Ishikawa (cell line): ENCODE data around the gene BRCA1.

Experiments used
- CEBPB ChIP-seq: IDR thresholded peaks from 2 replicates; pipeline ENCODE4 v1.6.1; 2012
- CREB1 ChIP-seq: IDR thresholded peaks from 2 replicates; pipeline ENCODE4 v1.6.1; 2012; ENCODE audit warnings: low read depth
- EGR1 ChIP-seq: IDR thresholded peaks from 2 replicates; pipeline ENCODE4 v1.6.1; 2012
- EP300 ChIP-seq: IDR thresholded peaks from 2 replicates; pipeline ENCODE4 v1.6.1; 2012; ENCODE audit warnings: borderline replicate concordance
- FOXM1 ChIP-seq: IDR thresholded peaks from 2 replicates; pipeline ENCODE4 v1.6.1; 2012; ENCODE audit warnings: low read depth, borderline replicate concordance
- NFIC ChIP-seq: IDR thresholded peaks from 2 replicates; pipeline ENCODE4 v1.6.1; 2012
- RAD21 ChIP-seq: IDR thresholded peaks from 2 replicates; pipeline ENCODE4 v1.6.1; 2012; ENCODE audit warnings: low read depth
- TAF1 ChIP-seq: IDR thresholded peaks from 2 replicates; pipeline ENCODE4 v1.6.1; 2012; ENCODE audit warnings: low read depth, mild to moderate bottlenecking
- TCF12 ChIP-seq: IDR thresholded peaks from 2 replicates; pipeline ENCODE4 v1.6.1; 2012; ENCODE audit warnings: low read depth
- TEAD4 ChIP-seq: IDR thresholded peaks from 2 replicates; pipeline ENCODE4 v1.6.1; 2012
- YY1 ChIP-seq: IDR thresholded peaks from 2 replicates; pipeline ENCODE4 v1.6.1; 2012; ENCODE audit warnings: low read depth
- ZBTB7A ChIP-seq: IDR thresholded peaks from 2 replicates; pipeline ENCODE4 v1.6.1; 2012; ENCODE audit warnings: low read depth
- TF ChIP-seq, protein P1 (sequence below): IDR thresholded peaks from 2 replicates; pipeline ENCODE4 v1.6.1; 2012
- TF ChIP-seq, protein P2 (sequence below): IDR thresholded peaks from 2 replicates; pipeline ENCODE4 v1.6.1; 2012
- TF ChIP-seq, protein P3 (sequence below): IDR thresholded peaks from 2 replicates; pipeline ENCODE4 v1.6.1; 2012; ENCODE audit warnings: low read depth, mild to moderate bottlenecking

The BRCA1 gene

DNA sequence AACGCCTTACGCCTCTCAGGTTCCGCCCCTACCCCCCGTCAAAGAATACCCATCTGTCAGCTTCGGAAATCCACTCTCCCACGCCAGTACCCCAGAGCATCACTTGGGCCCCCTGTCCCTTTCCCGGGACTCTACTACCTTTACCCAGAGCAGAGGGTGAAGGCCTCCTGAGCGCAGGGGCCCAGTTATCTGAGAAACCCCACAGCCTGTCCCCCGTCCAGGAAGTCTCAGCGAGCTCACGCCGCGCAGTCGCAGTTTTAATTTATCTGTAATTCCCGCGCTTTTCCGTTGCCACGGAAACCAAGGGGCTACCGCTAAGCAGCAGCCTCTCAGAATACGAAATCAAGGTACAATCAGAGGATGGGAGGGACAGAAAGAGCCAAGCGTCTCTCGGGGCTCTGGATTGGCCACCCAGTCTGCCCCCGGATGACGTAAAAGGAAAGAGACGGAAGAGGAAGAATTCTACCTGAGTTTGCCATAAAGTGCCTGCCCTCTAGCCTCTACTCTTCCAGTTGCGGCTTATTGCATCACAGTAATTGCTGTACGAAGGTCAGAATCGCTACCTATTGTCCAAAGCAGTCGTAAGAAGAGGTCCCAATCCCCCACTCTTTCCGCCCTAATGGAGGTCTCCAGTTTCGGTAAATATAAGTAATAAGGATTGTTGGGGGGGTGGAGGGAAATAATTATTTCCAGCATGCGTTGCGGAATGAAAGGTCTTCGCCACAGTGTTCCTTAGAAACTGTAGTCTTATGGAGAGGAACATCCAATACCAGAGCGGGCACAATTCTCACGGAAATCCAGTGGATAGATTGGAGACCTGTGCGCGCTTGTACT, at the start of gene BRCA1:
Gene BRCA1, minus strand, starts transcription at position 232 of the 834 bp plus-strand sequence. CDS start 1,268 bp downstream, outside the sequence.
- peak; percentile 38; the same call in 1 of the 2 replicates for TF ChIP-seq FOXM1
- peak; percentile 1; the same call in 1 of the 2 replicates for TF ChIP-seq RAD21
- TF ChIP-seq, protein P1, sequence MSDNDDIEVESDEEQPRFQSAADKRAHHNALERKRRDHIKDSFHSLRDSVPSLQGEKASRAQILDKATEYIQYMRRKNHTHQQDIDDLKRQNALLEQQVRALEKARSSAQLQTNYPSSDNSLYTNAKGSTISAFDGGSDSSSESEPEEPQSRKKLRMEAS: peak; percentile 88
- TF ChIP-seq NFIC: 0 out of 2 replicates have a peak, but pooled peaks have one; percentile 18
- peak; percentile 96 for TF ChIP-seq CREB1
- no peak for TF ChIP-seq ZBTB7A
- TF ChIP-seq CEBPB: peak; percentile 93
- TF ChIP-seq TEAD4: no peak
- TF ChIP-seq, protein P2, sequence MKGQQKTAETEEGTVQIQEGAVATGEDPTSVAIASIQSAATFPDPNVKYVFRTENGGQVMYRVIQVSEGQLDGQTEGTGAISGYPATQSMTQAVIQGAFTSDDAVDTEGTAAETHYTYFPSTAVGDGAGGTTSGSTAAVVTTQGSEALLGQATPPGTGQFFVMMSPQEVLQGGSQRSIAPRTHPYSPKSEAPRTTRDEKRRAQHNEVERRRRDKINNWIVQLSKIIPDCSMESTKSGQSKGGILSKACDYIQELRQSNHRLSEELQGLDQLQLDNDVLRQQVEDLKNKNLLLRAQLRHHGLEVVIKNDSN: peak; percentile 5; the same call in 1 of the 2 replicates
- TF ChIP-seq EGR1: peak; percentile 81

DNA sequence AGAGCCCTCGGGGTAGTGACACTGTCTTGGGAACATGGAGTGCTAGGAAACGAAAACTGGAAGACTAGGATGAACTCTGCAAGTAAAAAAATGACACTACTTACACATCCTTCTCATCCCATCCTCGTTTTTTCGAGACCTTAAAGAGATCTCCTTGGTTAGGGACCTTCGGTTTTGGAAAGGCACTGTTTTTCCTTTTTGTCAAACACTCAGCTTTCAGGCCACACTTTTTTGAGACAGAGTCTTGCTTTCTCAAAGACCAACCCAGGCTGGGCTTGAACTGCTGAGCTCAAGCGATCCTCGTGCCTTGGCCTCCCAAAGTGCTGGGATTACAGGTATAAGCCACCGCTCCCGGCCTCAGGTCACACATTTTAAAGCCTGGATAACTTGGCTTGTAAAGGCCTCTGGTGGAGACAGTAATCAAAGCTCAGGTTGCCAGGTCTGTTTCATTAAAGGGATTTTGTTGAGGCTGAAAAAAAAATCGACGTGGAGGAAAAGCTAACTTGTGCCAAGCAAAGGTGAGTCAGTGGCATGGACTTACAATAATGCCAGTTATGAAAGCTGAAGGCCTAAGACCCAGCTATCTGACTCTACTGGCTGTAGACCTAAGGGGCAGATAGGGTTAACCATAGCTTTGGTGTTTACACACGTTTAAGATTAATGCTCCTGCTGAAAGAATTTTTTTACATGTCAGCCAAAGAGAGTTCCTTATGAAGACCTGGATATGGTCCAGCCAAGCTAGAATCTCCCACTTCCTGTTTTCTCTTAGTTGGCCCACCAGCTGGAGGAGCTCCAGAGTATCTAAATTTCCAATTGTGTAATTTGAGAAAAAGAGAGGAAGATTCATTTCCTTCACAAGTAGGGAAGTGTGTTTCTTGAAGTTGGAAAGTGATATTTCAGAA, 46.7 kb upstream of the BRCA1 start:
- TF ChIP-seq CEBPB: 0 out of 2 replicates have a peak, but pooled peaks have one; percentile 2
- peak; percentile 83 for TF ChIP-seq TEAD4
- peak; percentile 52; the same call in 1 of the 2 replicates for TF ChIP-seq NFIC
- TF ChIP-seq FOXM1: no peak

DNA sequence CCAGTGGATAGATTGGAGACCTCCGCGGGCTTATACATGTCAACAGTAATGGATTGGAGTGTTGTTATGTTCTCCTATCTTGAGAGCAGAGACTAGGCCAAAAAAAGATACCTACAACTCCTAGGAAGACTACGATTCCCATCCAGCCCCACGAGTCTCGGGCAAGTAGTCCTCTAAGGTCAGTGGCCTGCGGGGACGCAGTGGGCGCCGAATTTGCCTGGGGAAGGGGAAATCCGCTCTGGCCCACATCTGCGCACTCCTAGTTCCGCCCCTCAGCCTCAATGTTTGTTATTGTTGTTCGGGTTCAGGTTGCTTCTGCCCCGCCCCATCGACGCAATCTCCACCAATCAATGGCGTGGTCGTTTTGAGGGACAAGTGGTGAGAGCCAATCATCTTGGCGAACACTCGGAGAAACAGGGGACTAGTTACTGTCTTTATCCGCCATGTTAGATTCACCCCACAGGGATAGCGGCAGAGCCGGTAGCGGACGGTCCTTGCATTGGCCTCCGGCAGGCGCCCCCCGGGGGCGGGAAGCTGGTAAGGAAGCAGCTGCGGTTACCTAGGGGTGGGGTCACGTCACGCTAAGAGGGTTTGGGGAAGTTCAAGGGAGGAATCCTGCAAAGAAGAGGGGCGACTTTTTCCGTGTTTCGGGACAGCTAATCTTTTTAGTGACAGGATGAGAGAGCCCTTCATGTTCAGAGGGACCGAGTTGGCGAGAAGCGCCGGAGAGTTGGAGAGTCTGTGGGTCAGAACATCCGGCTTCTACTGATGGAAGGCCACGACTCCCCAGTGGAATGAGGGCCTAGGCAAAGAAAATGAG, 45.8 kb upstream of the BRCA1 start, which contains the start of gene NBR1:
Gene NBR1, plus strand, starts transcription at position 449 of the 820 bp plus-strand sequence. CDS start 4,586 bp downstream, outside the sequence.
- TF ChIP-seq, protein P1: peak; percentile 10; the same call in 1 of the 2 replicates
- TF ChIP-seq ZBTB7A (peak; percentile 48; the same call in 1 of the 2 replicates), TAF1 (peak; percentile 58; the same call in 1 of the 2 replicates), CEBPB (no peak), TEAD4 (no peak; the same call in 1 of the 2 replicates), TCF12 (no peak; the same call in 1 of the 2 replicates), YY1 (peak; percentile 87), EP300 (no peak; the same call in 1 of the 2 replicates), EGR1 (no peak), CREB1 (no peak), FOXM1 (no peak), RAD21 (no peak), NFIC (no peak)
- TF ChIP-seq, protein P3, sequence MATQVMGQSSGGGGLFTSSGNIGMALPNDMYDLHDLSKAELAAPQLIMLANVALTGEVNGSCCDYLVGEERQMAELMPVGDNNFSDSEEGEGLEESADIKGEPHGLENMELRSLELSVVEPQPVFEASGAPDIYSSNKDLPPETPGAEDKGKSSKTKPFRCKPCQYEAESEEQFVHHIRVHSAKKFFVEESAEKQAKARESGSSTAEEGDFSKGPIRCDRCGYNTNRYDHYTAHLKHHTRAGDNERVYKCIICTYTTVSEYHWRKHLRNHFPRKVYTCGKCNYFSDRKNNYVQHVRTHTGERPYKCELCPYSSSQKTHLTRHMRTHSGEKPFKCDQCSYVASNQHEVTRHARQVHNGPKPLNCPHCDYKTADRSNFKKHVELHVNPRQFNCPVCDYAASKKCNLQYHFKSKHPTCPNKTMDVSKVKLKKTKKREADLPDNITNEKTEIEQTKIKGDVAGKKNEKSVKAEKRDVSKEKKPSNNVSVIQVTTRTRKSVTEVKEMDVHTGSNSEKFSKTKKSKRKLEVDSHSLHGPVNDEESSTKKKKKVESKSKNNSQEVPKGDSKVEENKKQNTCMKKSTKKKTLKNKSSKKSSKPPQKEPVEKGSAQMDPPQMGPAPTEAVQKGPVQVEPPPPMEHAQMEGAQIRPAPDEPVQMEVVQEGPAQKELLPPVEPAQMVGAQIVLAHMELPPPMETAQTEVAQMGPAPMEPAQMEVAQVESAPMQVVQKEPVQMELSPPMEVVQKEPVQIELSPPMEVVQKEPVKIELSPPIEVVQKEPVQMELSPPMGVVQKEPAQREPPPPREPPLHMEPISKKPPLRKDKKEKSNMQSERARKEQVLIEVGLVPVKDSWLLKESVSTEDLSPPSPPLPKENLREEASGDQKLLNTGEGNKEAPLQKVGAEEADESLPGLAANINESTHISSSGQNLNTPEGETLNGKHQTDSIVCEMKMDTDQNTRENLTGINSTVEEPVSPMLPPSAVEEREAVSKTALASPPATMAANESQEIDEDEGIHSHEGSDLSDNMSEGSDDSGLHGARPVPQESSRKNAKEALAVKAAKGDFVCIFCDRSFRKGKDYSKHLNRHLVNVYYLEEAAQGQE: no peak
- TF ChIP-seq, protein P2: no peak

DNA sequence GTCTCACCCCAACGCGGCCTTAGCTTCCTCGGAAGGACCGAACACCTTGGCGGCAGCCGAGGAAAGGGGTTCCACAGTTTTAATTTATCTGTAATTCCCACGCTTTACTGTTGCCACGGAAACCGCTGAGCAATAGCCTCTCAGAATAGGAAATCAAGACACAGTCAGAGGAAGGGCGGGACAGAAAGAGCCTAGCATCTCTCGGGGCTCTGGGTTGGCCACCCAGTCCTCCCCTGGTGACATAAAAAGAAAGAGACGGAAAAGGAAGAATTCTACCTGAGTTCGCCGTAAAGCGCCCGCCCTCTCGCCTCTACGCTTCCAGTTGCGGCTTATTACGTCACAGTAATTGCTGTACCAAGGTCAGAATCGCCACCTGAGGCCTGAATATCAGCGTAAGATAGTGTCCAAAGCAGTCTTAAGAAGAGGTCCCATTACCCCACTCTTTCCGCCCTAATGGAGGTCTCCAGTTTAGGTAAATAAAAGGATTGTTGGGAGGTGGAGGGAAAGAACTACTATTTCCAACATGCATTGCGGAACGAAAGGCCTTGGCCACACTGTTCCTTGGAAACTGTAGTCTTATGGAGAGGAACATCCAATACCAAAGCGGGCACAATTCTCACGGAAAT, 45.1 kb upstream of the BRCA1 start:
- TF ChIP-seq, protein P1: no peak; the same call in none of the 2 replicates
- 0 out of 2 replicates have a peak, but pooled peaks have one; percentile 33 for TF ChIP-seq ZBTB7A
- TF ChIP-seq CREB1: peak; percentile 97

DNA sequence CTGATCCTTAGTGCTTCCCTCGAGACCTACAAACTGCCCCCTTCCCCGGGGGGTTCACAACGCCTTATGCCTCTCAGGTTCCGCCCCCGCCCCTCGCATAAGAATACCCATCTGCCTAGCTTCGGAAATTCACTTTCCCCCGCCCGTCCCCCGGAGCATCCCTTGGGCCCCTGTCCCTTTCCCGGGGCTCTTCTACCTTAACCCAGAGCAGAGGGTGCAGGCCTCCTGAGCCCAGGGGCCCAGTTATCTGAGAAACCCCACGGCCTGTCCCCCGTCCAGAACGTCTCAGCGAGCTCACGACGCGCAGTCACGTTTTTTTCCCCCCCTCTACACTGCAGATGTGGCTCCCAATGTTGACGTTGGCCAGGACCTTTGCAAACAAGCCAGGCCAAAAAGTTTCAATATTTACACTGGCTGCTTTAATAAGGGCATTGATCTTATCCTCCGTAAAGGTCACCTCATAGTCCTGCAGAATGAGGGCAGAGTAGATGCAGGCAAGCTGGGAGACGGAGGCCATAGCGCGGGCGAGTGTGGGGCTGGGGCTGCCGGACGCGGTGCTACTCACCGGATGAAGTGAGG, 44.5 kb upstream of the BRCA1 start:
- no peak for TF ChIP-seq TAF1
- no peak for TF ChIP-seq EP300
- TF ChIP-seq, protein P1: no peak; the same call in 1 of the 2 replicates
- TF ChIP-seq RAD21: no peak
- no peak for TF ChIP-seq NFIC
- TF ChIP-seq ZBTB7A: peak; percentile 47; the same call in 1 of the 2 replicates
- no peak for TF ChIP-seq YY1
